ENCODE results near the gene ALK.

DNA sequence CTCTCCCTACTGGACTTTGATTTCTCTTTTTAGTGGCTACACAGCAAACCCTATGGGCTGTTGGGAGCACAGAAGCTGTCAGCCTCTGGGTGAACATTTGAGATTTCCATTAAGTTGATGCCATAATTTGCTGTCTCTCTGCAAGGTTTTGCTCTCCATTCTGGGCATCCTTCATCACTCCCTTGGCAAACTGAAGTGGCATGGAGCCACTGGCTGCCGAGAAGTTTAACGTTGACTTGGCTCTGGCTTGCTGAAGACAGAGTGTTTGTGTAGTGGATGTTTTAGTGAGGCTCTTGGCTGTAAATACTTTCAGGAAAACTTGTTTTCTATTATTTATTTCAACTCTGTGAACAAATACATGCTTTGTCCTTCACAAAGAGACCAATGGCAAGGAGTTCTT lies 91.5 kb downstream of the ALK start:
- TF ChIP-seq, protein P1, sequence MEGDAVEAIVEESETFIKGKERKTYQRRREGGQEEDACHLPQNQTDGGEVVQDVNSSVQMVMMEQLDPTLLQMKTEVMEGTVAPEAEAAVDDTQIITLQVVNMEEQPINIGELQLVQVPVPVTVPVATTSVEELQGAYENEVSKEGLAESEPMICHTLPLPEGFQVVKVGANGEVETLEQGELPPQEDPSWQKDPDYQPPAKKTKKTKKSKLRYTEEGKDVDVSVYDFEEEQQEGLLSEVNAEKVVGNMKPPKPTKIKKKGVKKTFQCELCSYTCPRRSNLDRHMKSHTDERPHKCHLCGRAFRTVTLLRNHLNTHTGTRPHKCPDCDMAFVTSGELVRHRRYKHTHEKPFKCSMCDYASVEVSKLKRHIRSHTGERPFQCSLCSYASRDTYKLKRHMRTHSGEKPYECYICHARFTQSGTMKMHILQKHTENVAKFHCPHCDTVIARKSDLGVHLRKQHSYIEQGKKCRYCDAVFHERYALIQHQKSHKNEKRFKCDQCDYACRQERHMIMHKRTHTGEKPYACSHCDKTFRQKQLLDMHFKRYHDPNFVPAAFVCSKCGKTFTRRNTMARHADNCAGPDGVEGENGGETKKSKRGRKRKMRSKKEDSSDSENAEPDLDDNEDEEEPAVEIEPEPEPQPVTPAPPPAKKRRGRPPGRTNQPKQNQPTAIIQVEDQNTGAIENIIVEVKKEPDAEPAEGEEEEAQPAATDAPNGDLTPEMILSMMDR (IDR thresholded peaks at IDR 0.05): no peak
- TF ChIP-seq POLR2A (IDR thresholded peaks at IDR 0.05): no peak
